Activated T-helper 1 cell treated with anti-CD3 and anti-CD28 coated beads, Interleukin-12 subunit alpha, Interleukin-12 subunit beta, Interleukin-2, Interleukin-4 antibody, amounts not matched to agents 30 ng/mL and 10 ng/mL and 1 ng/mL, durations not matched to agents 14 hours and 24 hours and 36 hours (primary cell): ENCODE measurements around the gene ATP8B3. TPM values are rescaled to one million over a fixed set of nuclear protein-coding genes. Genes with fewer than 3 reads are reported as not detected.

ENCODE experiments used
- DNase-seq: peaks from one replicate; pipeline ENCODE4 v3.0.0; 2021; ENCODE audit warnings: low spot score
- H3K27ac Mint-ChIP-seq: one replicate; pipeline ENCODE4 v1.8.0; 2021; ENCODE audit warnings: mild to moderate bottlenecking, mixed read lengths
- H3K27me3 Mint-ChIP-seq: one replicate; pipeline ENCODE4 v1.8.0; 2022; ENCODE audit warnings: mild to moderate bottlenecking, moderate library complexity, mixed read lengths; ENCODE audit not compliant: insufficient read depth
- H3K36me3 Mint-ChIP-seq: one replicate; pipeline ENCODE4 v1.8.0; 2021; ENCODE audit warnings: low read depth, mixed read lengths
- H3K4me1 Mint-ChIP-seq: one replicate; pipeline ENCODE4 v1.8.0; 2021; ENCODE audit warnings: low read depth, mixed read lengths
- H3K4me3 Mint-ChIP-seq: one replicate; pipeline ENCODE4 v1.8.0; 2021; ENCODE audit warnings: mild to moderate bottlenecking, moderate library complexity, mixed read lengths
- H3K9me3 Mint-ChIP-seq: one replicate; pipeline ENCODE4 v1.8.0; 2021; ENCODE audit warnings: mixed read lengths
- intact Hi-C: fragments of 100-400 bp; cut with micrococcal nuclease; formaldehyde crosslinking; loops from one replicate; pipeline ENCODE4 v1.15.1; 2024
- total RNA-seq: library from RNA; stranded (reverse); gene quantifications from 2 replicates; pipeline ENCODE4 v1.2.3, GENCODE V29; 2022

Gene ATP8B3
- total RNA-seq, 1 donor from 2014 or later = 5.0 TPM

DNA sequence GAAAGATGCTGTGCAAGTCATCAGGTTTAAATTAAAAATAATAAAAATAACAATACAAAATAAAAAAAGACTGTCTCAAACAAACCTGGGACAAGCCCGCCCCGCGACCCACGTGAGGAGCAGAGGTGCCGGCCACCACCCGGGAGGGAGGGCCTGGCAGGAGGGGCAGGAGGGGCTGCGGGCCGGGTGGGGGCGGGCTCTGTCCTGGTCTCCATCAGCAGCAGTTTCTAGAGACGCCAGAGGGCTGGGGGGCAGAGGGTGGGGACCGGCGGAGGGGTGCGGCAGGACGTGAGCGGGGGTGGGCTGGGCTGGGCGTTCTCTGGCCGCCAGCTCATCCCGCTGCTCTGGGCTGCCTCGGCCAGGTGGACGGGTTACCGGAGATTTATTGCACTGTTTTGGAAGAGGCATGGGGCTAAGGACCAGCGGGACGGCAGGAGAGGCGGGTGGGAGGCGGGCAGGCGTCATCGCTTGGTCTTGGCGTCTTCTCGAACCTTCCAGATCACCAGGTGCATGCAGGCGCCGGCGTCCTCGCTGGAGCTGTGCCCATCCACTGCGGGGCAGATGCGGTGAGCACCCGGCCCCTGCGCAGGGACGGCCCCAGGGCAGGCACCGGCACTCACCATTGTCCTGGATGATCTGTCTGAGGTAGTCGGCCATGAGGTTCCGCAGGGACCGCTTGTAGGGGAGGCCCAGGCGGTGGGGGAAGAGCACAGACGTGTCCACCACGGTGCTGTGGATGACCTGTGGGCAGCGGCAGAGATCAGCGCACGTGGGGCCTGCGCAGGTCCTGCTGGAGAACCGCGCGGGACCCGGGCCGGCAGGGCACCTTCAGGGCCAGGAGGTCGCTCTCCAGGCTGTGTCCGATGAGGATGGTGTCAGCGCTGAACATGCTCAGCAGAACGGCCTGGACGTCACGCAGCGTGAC is 3.8 kb upstream of the ATP8B3 start:
- intact Hi-C loops = no loop called here
- Mint-ChIP-seq H3K4me1 (peaks cover 18% of the 10 kb centered on the region), H3K27ac (no peak overlapping the region), H3K27me3 (no peaks in the 10 kb centered on the region), H3K36me3 (peaks cover 10% of the 10 kb centered on the region), H3K4me3 (no peak overlapping the region), H3K9me3 (no peaks in the 10 kb centered on the region)
- DNase-seq = no peak

DNA sequence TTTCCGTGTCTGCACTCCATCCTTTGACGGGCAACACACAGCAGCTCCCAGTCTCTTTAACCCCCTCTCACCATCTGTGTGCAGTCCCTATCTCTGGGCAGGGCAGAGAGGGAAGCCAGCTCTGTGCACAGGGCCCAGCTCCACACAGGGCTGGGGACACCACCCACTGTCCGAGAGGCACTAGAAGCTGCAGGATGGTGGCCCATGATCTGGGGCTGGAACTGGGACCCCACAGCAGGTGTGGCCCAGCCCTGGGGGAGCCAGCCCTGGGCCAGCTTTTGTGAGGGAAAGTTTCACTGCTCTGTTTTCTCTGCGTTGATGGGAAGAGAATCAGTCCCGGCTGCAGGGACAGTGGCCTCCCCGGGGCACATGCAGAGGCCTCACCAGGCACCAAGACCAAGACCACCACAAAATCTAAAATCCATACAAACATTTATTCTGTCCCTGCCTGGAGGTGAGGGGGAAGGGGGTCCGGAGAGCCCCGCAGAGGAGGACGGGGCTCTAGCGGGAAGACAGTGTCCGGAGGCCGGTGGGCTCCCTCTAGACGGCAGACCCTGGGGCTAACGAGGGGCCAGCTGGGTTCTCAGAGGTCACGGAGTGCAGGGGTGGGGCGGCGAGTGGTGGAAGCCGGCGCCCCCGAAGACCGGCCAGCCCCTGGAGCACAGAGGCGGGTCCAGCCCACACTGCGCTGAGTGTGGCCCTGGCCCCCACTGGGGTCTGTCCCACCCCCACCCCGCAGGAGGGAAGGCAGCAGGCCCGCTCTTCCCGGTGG is 2.9 kb upstream of the ATP8B3 start:
- intact Hi-C loops = no loop called here
- Mint-ChIP-seq H3K4me1 (peaks cover 18% of the 10 kb centered on the region), H3K27ac (no peak overlapping the region), H3K4me3 (no peak overlapping the region), H3K9me3 (no peaks in the 10 kb centered on the region), H3K27me3 (no peaks in the 10 kb centered on the region), H3K36me3 (peaks cover 6% of the 10 kb centered on the region)
- DNase-seq = no peak

DNA sequence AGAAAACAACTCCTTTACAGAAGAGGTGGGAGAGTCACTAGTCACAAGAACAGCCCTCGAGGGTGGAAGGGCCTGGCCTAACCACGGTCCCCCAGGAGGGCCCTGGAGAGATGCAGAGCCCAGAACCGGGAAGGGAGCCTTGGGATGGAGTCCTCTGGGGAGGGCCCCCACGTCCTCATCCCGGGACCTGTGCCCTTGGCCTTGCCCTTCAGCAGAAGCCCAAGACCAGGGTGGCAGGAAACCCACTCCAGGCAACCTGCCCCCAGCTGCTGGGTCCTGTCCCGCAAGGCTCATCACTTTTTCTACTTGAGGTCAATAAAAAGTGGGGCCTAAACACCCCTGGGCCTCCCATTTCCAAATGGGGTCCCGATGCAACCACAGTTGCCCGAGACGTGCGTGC is 2.3 kb upstream of the ATP8B3 start:
- DNase-seq = no peak
- Mint-ChIP-seq H3K36me3 (peaks cover 6% of the 10 kb centered on the region), H3K4me1 (peaks cover 18% of the 10 kb centered on the region), H3K4me3 (no peak overlapping the region), H3K27me3 (no peaks in the 10 kb centered on the region), H3K9me3 (no peaks in the 10 kb centered on the region), H3K27ac (no peak overlapping the region)
- intact Hi-C loops = no loop called here

DNA sequence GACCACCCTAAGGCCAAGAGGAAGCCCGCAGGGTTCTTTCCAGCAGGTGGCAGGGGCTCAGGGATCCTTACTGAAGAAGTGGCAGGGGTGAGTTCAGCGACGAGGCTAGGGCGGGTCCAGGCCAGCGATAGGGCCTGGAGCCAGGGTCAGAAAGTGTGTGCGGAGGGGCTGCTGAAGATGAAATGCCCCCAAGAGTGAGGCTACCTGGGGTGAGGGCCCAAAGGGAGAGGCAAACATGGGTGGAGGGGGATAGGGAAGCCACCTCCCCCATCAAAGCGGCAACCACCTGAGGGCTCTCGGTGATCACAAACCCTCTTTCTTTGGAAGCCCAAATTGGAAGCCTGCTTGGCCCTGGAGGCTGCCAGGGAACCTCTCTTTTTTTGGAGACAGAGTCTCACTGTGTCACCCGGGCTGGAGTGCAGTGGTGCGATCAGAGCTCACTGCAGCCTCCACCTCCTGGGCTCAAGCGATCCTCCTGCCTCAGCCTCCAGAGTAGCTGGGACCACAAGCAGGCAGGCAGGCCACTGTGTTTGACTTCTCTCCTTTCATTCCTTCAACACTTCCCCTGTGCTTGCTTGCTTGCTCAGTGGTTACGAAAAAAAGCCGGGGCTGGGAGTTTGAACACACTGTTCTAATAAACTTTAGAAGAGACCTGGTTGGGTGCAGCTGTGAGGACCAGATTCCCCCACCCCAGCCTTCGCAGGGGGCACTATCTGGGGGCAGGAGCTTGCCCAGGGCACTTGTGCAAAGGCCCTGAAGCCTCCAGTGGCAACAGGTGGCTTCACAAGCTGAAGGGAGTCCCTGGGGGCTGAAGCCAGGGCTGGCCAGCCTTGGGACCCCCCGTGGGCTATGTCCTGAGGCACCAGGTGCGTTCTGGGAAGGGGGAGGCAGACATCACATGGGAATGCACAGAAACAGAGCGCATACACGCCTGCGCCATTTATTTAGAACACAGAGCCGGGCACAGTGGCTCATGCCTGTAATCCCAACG is 1.4 kb upstream of the ATP8B3 start:
- Mint-ChIP-seq H3K9me3 (no peaks in the 10 kb centered on the region), H3K4me1 (peaks cover 18% of the 10 kb centered on the region), H3K27me3 (no peaks in the 10 kb centered on the region), H3K36me3 (peaks cover 6% of the 10 kb centered on the region), H3K27ac (peak overlapping the region; percentile 97), H3K4me3 (peak overlapping the region; percentile 93)
- intact Hi-C loops = no loop called here
- DNase-seq = no peak

DNA sequence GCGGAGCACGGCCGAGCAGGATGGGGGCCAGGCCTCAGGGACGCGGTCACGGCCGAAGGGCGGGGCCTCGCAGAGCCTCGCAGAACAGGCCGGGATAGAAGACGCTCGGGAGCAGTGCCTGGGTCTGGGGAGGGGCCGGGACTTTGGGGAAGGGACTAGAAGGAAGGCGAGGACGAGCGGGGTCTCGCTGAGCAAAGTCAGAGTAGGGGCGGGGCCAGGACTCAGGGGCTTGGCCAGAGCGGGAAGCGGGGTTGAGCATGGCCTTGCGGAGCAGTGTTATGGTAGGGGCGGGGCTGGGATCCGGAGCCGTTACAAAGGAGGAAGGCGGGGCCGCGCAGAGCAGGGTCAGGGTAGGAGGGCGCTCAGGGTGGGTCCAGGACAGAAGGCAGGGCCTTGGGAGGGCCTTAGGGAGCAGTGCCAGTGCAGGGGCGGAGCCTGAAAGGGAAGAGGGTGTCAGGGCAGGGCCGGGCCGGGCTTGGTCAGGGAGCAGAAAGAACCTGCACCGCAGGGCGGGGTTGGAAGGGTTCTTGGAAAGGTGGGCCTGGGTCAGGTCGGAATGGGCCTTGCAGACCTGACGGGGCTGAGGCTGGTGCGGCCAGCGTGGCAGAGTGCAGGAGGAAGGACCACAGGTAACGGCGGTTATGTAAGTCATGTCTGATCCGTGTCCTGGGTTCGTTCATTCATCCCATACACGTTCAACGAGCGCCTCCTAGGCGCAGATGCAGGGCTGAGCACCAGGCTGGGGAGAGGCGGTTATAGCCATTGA is 533 bp upstream of the ATP8B3 start:
- Mint-ChIP-seq H3K9me3 (no peaks in the 10 kb centered on the region), H3K4me1 (peaks cover 18% of the 10 kb centered on the region), H3K27ac (peak overlapping the region; percentile 97), H3K4me3 (peak overlapping the region; percentile 93), H3K27me3 (no peaks in the 10 kb centered on the region), H3K36me3 (peaks cover 3% of the 10 kb centered on the region)
- peak; percentile 92 for DNase-seq
- intact Hi-C loops = loop anchor here (1.0 kb wide), 6 partner anchors 14 to 322 kb away; partner anchors contain the start of genes MEX3D, PCSK4, REXO1 and UQCR11

DNA sequence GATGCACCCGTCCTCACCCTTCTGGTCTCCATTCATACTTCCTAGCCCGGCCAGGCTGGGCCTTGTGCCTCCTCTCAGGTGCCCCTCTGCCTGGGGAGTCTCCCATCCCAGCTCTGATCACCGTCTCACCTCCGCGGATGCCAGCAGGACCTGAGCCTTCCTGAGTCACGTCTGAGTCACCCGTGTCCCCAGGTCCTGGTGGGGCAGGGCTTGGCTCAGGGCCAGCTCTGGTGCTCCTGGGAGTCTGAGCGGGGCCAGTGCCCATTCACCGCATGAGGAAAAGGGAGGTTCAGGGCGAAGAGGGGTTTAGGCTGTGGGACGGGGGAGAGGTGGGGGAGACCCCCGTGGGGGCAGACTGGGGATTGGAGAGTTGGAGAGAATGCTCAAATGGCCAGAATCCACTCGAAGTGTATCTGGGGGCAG is 593 bp downstream of the ATP8B3 start:
- no peaks in the 10 kb centered on the region for H3K9me3 Mint-ChIP-seq
- peaks cover 3% of the 10 kb centered on the region for H3K36me3 Mint-ChIP-seq
- DNase-seq = no peak
- H3K27me3 Mint-ChIP-seq = no peaks in the 10 kb centered on the region
- peak overlapping the region; percentile 84 for H3K4me3 Mint-ChIP-seq
- intact Hi-C loops = no loop called here
- H3K27ac Mint-ChIP-seq = peak overlapping the region; percentile 79
- peaks cover 18% of the 10 kb centered on the region for H3K4me1 Mint-ChIP-seq

DNA sequence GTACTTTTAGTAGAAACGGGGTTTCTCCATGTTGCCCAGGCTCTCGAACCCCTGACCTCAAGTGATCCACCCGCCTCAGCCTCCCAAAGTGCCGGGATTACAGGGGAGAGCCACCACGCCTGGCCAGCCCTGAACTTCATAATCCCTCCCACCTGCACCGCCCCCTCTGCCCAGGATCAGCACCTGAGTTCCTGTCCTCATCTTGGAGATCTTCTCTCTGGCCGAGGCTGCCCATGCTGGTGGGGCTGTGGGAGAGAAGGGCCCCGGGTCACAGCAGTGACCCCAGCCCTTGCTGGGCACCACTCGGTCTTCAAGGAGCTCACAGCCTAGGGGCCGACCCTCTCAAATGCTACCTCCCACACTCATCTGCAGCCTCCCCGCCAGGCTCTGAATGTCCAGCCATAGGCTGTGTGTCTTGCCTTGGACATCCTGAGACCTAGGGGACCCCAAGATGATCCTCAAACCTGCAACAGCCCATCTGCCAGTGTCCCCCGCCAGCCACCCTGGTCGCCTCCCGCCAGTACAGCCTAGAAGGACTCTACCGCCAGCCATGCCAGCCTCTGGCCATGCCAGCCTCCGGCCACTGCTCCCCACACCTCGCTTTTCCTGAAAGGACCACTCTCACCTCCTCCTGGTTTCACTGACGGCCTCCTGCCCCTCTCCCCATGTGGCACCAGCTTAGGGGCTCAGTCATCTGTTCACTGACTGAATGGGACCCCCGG is 1.5 kb downstream of the ATP8B3 start:
- no peak for DNase-seq
- no peaks in the 10 kb centered on the region for H3K27me3 Mint-ChIP-seq
- intact Hi-C loops = no loop called here
- H3K36me3 Mint-ChIP-seq = no peaks in the 10 kb centered on the region
- H3K4me3 Mint-ChIP-seq = peak overlapping the region; percentile 19
- no peak overlapping the region for H3K27ac Mint-ChIP-seq
- H3K9me3 Mint-ChIP-seq = no peaks in the 10 kb centered on the region
- H3K4me1 Mint-ChIP-seq = peaks cover 18% of the 10 kb centered on the region

DNA sequence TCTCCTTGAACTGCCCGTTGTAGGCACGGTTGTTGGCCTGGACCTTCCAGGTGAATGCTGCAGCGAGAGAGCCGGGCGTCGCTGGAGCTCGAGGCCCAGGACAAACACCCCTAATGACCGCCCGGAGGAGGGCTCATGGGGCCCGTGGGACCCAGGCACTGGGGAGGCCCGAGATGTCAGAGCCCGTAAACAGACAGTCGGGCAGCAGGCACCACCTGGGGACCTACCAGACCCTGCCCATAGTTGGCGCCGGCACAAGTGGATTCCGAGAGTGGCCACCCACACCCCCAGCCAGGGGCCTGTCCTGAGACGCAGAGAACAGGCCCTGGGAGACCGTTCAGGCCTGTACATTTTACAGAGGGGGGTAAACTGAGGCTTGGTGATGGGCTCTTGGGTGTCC is 2.4 kb downstream of the ATP8B3 start:
- Mint-ChIP-seq H3K4me3 (no peak overlapping the region), H3K36me3 (no peaks in the 10 kb centered on the region), H3K27me3 (no peaks in the 10 kb centered on the region), H3K9me3 (no peaks in the 10 kb centered on the region), H3K4me1 (peaks cover 18% of the 10 kb centered on the region), H3K27ac (no peak overlapping the region)
- intact Hi-C loops = no loop called here
- DNase-seq = no peak

DNA sequence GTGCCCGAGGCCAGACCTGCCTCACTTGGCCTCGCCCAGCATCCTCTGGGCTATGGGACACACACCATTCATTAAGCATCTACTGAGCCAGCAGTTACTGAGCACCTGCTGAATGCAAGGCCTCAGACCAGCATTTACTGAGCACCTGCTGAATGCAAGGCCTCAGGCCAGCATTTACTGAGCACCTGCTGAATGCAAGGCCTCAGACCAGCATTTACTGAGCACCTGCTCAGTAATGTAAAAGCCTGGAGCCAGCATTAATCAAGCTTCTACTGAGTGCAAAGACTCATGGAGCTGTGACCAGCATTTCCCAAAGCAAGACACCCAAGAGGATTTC is 3.7 kb downstream of the ATP8B3 start:
- H3K4me1 Mint-ChIP-seq = peaks cover 18% of the 10 kb centered on the region
- intact Hi-C loops = no loop called here
- no peaks in the 10 kb centered on the region for H3K27me3 Mint-ChIP-seq
- no peaks in the 10 kb centered on the region for H3K36me3 Mint-ChIP-seq
- no peak overlapping the region for H3K4me3 Mint-ChIP-seq
- no peak for DNase-seq
- no peak overlapping the region for H3K27ac Mint-ChIP-seq
- no peaks in the 10 kb centered on the region for H3K9me3 Mint-ChIP-seq

DNA sequence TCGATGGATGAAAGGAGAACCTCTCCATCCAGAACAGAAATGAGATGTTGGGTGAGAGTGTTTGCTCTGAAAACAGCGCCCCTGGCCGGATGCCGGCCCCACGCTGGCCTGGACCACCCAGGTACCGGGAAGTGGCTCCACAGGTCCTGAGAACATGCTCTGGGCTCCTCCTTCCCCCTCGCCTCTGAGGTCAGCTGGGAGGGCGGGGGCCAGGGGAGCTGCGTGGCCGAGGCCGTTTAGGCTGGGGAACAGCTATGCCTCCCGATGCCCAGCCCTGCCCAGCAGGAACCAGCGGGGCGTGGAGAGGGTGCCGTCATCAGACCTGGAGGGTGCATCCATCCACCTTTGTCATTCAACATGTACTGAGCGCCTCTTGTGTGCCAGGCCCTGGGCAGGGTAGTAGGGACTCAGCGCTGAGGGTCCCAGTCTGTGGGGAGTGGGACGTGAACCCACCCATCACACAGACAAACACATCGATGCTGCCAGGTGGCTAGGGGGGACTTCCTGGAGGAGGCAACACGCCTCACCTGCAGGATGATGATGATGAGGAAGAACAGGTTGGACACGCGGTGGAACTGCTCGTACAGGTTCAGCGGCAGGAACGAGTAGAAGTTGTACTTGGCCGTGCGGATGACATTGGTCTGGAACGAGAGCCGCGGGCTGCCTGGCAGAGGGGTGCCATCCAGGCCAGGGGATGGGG is 4.2 kb downstream of the ATP8B3 start:
- Mint-ChIP-seq H3K9me3 (no peaks in the 10 kb centered on the region), H3K27ac (no peak overlapping the region), H3K27me3 (no peaks in the 10 kb centered on the region), H3K4me1 (peaks cover 14% of the 10 kb centered on the region), H3K4me3 (no peak overlapping the region), H3K36me3 (peaks cover under 1% of the 10 kb centered on the region)
- DNase-seq = no peak
- intact Hi-C loops = no loop called here

DNA sequence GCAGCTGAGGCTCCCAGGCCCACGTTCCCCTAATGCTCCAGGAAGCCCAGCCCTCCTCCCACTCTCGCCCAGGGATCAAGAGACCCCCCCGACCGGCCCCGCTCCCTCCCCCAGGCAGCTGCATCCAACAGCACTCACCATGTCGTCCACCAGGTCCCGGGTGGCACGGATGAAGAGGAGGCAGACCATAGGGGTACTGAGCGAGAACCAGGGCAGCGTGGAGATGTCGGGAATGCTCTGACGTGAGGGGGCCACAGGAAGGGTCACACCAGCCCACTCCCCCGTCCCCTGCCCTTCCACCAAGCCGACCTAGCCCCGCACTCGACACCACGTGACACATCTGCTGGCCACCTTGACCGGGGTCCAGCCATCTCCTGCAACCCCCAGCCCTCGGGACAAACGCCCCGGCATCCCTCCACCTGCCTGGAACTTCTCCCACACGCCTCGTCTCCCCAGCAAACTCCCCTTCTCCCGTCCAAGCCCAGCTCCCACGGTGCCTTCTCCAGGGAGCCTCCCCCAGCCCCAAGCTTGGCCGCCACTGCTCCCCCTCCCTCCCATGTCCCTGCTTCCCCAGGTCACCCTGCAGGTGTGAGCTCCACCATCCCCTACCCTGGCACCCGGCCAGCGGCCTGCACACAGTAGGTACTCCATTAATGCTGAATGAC is 4.9 kb downstream of the ATP8B3 start:
- peaks cover 9% of the 10 kb centered on the region for H3K4me1 Mint-ChIP-seq
- H3K27me3 Mint-ChIP-seq = no peaks in the 10 kb centered on the region
- no peak overlapping the region for H3K4me3 Mint-ChIP-seq
- peaks cover 3% of the 10 kb centered on the region for H3K36me3 Mint-ChIP-seq
- H3K9me3 Mint-ChIP-seq = no peaks in the 10 kb centered on the region
- intact Hi-C loops = no loop called here
- no peak overlapping the region for H3K27ac Mint-ChIP-seq
- DNase-seq = no peak
